Stimulated activated CD4-positive, alpha-beta T cell treated with anti-CD3 and anti-CD28 coated beads, Interleukin-15, amount 100 ng/mL, for 1 hour (primary cell): ENCODE measurements around the gene ASIC2.

Experiments
- DNase-seq, 2 donors: peaks; one replicate each; pipeline ENCODE4 v3.0.0-alpha.2; 2020; ENCODE audit warnings: low read depth in 1 of 2, low spot score in 1 of 2

Gene ASIC2

DNA sequence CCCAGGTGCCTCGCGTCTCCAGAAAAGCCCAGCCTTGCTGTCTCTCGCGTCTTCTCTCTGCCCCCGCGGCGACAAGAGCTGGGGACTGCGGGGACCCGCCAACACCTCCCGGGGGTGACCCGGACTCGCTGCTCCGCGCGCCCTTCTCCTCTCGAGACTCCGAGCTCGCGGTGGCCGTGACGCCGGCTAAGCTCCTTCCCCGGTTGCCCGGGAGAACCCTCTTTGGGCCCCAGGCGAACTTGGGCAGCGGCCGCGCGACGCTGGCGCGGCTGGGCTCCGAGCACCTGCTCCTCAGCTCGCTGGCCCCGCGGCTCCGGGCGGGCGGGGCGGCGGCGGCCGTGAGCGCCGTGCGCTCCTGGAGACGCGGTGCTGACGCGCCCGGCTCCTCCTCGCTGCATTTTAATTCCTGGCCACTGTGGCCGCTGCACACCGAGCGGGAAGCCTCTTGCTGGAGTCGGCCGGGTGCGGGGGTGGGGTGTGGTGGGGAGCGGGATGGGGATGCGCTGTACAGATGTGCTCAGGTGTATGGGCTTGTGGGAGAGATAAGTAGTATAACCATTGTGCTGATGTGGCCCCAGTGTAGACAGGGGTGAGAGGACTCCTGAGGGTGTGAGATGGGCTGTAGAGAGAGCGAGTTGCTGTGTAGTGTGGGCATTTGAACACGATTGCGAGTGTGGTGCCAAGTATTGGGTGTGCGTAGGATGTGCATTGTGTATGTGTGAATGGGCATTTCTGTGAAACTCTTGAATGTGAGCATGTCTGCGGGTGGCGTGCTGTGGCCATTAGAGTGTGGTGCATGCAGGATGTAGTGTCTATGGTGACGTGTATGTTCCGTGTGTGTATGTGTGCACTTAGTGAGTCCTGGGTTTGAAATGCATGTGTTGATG lies at the start of gene ASIC2:
Gene ASIC2 (minus strand): TSS at position 315 of the 887 bp plus-strand sequence.
- no peak for DNase-seq

DNA sequence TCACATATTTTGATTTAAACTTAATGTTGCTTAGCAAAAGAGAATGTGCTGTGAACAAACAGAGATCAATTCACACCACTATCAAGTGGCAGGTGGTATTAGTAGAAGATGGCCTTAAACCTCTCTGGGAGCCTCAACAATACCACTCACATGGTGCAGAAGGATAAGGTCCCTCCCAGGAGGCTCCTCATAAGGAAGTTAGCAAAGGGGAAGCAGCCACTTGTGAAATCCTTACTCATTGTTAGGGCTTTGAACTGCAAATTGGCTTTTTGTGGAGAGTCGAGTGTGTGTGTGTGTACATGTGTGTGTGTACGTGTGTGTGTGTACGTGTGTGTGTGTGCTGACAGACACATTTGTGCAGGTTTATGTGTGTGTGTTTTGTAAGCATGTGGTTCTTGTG lies 48.9 kb upstream of the ASIC2 start:
- no peak for DNase-seq

DNA sequence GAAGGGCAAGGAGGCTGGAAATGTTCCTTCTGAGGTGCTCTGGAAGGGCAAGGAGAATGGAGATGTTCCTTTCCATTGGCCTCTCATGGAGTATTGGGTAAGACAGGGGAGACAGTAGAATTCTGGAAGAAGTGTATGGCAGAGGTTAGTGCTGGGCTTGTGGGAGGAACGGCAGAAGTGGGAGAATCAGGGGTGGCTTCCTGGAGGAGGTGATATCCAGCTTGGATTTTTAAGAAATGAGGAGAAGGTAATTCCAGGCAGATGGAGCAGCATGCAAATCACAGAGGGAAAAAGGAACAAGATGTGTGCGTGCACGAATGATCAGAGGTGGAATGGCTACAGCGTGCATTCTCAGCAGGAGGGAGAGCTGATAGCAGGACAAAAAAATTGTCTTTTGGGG lies 45.1 kb upstream of the ASIC2 start:
- DNase-seq = no peak

DNA sequence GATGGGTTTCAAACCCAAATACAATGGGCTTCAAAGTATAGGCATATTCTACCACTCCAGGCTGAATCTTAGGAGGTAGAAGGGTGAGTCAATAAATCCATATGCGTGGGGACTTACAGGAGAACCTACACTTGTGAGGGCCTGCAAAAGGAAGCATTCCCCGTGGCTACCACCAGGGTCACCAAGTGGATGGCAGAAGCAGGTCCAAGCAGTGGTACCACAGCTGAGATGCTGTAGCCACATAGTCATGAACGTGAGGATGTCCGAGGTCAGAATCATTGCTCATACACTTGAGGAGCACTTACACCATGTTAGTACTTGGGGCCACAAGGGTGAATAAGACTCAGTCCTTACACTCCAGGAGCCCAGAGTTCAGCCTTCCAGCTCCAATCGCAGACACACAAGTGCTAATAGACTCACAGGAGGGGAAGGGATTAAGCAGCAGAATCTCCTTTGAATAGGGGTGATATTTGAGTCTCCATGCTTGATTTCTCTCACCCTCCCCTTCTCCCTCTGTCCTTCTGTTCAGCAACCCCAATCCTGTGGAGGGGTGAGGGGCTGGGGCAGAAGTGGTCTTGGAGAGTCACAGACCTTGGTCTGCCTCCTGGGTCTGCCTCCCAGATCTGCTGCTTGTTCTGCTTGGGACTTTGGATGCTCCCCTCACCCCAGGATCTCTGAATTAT lies 42.5 kb upstream of the ASIC2 start:
- no peak for DNase-seq

DNA sequence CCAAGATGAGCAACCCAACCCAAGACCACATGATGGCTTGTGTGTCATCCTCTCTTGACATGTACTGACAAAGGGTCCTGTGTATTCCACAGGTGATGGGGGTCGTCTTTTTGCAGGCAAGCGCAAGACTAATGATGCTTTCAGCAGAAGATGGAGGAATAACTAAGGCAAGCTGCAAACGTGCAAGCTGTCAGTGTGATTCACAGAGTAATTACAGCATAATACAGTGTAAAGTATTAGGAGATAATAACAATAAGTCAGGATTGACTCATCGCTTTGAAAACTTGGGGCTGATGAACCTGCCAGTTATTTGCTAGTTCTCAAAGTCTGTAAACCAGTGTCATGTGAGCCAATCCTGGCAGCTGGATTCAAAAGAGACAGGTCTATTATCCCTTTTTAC lies 41.6 kb upstream of the ASIC2 start:
- no peak for DNase-seq

DNA sequence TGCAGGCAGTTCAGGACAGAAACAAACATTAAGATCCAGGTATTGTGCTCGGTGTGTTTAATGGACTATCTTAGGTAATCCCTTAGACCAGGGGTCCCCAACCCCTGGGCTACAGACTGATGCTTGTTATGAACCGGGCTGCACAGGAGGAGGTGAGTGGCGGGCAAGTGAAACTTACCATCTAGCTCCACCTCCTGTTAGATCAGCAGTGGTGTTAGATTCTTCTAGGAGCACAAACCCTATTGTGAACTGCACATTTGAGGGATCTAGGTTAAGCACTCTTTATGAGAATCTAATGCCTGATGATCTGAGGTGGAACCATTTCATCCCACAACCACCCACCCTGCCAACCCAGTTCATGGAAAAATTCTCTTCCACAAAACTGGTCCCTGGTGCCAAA lies 37.8 kb upstream of the ASIC2 start:
- DNase-seq = no peak

DNA sequence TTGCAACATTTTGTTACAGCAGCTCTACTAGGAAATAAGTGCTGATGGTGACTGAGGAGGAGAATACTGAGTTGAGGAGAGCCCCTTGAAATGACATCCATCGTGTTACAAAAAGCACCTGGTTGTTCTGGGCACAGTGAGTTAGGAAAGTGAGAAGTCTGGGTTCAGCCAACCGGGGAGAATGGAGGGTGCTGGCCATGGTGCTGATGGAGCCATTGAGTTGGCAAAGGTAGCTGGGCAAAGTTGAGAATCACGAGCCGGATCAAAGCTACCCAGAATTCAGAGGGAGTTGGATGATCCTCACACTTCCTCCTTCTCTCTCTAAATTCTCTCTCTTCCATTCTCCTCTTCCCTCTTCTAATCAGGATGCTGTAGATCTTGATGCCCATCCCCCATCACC lies 35.0 kb upstream of the ASIC2 start:
- DNase-seq = no peak

DNA sequence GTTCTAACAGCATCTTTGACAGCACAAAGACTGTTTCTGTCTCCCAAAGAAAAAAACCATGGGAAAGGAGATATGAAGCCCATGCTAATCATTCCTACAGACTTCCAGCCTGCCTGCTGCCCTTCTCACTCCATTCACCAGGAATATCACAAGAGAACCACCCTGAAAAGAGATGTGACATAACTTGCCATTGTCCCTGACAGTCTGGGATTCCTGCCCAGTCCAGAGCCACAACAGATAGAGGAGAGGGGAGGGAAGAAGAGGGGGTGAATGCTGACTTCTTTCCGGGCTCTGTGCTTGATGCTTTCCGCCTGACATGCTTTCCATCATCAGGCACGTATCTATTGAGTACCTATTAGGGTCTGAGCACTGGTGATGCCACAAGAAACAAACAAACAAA lies 31.6 kb upstream of the ASIC2 start:
- DNase-seq = no peak

DNA sequence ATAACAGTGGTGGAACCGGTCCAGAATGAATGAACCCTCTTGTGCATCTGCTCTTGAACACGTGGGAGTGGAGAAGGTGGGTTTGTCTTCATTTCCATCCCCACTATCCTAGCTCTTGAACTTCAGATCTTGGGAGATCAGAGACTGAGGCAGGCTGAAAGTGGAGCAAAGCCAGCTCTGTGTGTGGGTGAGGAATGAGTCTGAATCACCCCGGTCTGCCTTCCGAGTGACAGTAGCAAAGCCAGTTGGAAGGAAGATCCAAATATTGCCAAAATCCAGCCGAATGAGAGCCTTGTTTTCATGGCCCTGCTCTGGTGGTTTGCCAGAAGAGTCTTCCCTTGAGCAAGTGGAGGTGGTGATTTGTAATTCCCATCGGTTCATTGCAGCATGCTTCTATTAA lies 29.0 kb upstream of the ASIC2 start:
- DNase-seq = no peak

DNA sequence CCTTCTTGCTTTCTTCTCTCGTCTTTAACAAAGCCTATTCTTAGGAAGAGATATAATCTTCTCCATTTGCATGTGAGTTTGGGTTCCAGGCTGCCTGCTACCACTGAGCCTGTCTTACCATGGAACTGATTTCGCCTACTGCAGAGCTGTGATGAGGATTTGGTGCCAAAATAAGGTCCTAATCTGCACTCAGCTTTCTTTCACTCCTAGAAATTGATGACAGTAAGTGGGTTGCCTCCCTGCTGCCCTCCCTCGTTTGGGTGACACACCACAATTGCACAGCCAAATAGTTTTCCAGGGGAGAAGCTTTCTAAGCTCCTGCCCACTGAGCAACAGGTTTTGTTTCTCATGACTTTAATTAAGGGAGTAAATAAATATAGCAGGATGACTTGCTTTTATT lies 25.1 kb upstream of the ASIC2 start:
- DNase-seq = no peak

DNA sequence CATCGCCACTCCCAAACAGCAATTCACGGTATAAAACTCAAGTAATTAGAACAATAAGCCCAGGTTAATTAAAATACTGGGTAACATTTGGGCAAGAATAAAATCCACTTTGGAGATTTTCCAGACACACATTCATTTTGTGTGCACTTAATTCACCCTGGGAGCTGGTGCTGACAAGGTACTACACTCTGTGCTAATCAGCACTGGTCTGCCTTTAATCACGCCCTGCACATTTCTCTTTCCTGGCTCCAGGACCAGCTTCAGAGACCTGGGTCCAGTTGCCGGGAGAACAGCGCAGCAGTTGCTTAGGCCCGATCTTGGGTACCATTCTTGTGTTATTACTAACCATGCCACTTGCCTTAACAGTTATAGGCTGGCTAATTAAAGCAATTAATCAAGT lies 23.7 kb upstream of the ASIC2 start:
- DNase-seq = no peak

DNA sequence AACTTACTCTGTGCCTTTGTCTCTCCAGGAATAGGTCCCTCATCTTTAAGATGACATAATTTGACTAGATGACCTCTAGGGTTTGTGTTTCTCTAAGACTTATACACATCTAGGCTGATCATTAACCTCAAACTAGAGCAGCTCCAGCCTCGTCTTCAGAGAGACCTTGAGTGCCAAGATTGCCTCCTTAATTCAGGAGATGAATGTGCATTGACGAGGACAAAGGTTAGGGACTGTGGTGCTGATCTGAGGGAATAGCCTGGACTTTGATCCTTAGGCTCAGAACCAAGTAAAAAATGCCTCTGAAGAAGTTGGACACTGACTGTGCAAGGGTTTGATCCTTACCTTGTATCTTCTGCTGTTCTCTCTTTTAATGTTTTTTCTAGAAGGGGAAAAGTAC lies 17.2 kb upstream of the ASIC2 start:
- no peak for DNase-seq

DNA sequence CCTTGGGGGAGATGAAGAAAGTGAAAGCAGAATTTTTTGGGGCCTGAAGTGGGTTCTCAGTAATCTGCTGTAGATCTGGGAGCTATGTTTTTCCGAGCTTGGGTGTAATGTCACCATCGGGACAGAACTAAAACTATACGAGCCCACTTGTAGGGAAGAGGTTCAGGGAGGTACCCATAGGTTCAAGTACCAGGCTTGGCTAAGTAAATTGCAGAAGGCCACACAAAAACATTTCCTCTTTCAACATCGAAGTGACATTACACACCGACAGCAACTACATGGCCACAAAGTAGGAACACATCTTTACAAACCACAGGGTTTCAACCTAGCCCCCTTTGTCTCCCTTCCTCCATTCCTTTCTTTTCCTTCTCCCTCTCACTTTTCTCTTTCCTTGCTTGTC lies 10.2 kb upstream of the ASIC2 start:
- DNase-seq = no peak

DNA sequence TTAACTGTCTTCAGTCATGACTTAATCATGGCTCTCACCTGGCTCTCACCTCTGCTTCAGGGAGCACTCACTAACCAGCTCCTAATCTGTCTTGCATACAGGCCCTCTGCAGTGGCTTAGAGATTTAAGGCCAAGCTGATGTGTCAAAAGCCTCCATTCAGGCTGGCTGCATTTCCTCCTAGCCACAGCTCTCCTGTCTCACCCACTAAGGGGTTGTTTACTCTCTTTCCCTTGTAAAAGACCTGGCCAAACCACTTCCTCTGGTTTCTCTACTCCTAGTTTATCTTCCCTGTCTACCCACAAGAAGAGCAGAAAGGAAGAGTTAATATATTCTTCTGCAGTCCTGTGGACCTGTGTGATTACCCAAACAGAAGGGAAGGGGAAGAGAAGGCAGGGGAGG lies 9.3 kb upstream of the ASIC2 start:
- DNase-seq = no peak

DNA sequence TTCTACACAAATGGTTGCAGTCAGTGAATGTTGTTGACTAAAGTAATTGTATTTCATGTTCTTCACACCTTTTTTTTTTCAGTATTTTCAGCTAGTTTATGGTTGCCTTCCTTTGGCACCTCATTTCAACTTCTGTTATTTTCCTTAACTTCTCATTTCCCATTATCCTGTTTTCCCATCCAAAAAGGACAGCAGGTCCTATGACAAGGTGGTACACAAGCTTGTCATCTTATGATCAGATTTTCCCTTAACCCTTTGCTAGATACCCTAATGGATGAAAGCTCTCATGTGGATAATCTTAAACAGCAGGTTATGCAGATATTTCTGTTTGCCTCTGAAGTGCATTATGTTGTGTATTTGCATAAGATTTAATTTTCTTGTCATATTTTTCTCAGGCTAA lies 7.1 kb upstream of the ASIC2 start:
- no peak for DNase-seq

DNA sequence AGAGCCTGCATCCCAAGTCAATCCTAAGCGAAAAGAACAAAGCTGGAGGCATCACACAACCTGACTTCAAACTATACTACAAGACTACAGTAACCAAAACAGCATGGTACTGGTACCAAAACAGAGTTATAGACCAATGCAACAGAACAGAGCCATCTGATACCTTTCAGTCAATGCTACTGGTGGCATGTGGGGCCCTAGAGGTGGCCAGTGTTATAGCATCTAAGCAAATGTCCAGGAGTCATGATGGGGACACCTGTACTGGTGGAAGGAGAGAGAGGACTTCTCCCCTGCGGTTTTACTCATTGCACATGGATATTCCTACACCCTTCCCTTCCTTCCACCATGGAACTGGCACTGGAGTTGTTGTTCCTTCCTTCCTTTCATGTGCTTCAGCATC lies 6.0 kb upstream of the ASIC2 start:
- DNase-seq = no peak

DNA sequence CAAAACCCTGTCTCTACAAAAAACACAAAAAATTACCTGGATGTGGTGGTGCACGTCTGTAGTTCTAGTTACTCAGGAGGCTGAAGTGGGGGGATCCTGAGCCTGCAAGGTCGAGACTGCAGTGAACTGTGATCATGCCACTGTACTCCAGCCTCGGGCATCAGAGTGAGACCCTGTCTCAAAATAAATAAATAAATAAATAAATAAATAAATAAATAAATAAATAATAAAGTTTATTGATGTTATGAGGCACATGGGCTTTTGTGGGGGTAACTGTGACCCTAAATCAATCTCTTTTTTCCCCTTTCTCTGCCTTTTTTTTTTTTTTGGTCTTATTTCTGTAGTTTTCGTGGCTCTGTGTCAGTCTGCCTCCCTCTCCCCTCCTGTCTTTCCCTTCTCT lies 4.5 kb upstream of the ASIC2 start:
- DNase-seq = no peak

DNA sequence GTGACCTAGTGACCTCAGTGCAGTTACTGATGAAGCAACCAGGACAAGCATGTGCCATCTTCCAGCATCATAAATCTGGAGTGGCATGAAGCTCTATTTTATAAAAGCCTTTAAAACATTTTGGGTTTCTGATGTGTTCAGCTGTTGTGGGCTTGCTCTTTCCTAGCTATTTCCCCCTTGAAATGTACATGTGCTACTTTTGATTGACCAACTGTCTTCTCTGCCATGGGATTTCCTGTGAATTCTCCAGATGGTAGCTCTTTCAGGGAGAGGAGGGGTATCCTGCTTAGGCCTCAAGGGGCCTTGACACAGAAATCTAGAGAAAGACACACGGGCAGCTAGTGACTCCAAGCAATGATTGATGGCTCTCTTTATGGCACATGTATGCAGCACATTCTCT lies 1.9 kb upstream of the ASIC2 start:
- DNase-seq = no peak

DNA sequence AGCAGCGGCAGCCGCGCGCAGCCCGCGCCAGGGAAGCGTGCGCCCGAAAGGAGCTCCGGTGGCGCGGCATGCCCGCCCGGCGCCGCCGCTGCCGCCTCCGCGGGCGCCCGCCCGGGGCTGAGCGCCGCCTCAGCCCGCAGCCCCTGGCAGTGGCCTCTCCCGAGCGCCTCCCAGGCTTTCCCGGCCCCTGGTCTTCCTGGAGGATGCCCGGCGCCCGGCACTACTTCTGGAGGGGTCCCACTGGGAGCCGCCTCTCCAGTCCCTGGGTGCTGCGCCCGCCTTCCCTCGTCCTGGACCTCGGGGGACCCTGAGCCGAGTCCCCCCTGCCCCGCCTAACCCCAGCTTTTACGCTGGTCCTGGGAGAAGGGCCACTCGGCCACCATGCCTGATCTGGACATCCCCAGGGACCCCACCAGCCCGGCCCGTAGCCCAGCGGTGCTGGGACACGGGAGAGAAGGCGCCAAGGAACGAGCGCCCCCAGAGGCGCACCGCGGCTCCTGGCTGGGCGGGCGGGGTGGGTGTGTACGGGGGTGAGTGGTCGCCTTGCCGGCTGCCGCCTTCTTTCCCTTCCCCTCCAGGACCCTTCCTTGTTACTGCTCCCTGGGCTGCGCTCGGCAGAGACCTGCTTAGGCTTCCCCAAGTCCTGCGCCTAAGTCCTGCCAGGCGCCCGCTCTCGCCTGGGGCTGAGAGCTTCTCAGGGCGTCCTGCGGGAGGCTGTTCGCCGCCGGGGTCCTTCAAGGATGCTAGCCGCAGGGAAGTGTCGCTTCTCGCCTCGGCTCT lies 704 bp downstream of the ASIC2 start:
- no peak for DNase-seq

DNA sequence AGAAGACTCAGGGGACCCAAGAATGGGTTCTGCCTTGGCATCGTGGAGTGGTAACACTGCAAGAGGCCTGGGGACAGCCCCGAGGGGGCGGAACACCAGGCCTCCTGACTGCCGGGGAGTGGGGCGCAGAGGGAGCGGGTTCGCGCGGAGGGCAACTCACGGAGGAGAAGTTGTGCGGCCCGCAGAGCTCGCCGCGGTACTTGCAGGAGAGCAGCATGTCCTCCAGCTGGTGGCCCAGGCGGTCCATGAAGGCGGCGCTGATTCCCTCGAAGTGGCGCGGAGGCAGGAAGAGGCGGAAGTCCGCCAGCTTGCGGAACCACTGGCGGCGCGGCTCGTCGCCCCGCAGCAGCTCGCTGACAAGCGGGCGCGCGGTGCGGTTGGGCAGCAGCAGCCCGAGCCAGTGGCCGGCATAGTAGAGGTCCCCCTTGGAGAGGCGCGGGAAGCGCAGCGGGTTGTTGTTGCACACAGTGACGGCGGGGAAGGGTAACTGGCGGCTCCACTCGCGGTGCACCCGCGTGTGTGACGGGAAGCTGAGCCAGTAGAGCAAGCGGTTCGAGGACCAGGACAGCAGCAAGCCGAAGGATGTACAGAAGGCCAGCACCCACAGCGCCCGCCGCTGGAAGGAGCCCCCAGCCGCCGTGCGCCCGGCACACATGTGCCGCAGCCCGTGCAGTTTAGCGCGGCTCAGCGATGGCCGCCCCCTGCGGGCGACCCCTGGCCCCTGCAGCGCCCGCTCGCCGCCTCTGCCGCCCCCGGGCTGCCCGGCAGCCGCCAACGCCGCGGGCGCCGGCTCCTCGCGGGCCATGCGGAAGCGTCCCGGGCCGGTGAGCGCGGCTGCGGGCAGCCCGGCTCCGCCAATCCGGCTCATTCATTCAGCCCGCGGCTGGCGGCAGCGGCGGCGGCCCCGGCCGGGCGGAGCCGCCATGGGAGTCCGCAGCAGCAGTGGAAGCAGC lies 1.6 kb downstream of the ASIC2 start:
- no peak for DNase-seq

DNA sequence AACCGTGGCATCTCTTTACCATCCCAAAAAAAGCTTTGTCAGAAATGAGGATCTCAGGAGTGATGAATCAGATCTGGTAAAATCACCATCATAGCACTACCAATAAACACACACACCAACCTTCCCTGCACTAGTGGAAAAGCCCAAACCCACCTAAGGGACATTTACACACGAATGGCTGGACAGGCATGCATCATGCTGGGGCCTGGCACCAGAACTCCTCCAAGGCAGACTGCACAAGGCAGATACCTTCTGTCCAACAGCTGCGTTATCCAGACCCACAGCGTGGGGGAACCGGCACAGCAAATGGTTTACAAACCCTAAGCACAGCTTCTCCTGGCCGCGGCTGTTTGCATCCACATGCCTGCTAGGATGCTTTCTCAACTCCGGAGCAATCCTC lies 2.8 kb downstream of the ASIC2 start:
- DNase-seq = no peak
